Islet precursor cell (in vitro differentiated cells): ENCODE data around the gene CRACR2B.

Experiments
- DNase-seq: peaks from one replicate; pipeline ENCODE4 v3.0.0-alpha.2; 2018

CRACR2B gene

DNA sequence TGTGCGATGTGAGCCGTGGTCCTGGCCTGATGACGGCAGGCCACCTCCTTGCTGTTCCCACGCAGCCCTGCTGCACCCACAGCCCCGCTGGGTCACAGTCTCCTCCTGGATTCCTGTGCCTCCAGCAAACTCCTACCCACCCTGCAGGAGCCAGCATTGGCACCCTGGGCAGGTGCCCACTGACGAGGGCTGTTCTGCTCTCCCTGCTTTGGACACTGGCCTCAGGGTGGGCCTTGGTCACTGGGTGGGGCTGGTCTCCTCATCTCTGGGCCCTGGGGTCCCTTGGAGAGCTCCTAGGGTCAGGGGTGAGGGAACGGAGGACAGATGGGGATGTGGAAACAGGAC lies 27.6 kb downstream of the CRACR2B start:
- no peak for DNase-seq

DNA sequence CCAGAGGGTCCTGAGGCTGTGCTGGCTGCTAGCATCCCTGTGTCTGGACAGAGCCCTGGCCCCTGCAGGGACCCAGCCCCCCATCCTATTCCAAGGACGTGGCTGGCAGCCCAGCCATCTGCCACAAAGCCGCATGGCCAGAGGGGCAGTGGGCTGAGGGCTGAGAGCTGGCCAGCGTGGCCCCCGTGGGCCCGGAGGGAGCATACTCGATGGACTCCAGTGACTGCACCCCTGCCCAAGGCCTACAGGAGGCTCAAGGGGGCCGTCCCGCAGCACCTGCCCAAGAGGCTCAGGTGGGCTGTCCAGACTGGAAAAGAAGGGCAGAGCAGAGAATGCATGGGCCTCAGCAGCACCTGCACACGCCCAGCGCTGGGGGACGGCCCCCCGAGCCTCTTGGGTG lies 28.1 kb downstream of the CRACR2B start:
- no peak for DNase-seq

- no peak for DNase-seq
Observed at GRCh38 chr11:856397-856796, 28.7 kb downstream of the CRACR2B start.

GRCh38 chr11:858053-858761 lies 30.5 kb downstream of the CRACR2B start:
- DNase-seq = no peak

DNA sequence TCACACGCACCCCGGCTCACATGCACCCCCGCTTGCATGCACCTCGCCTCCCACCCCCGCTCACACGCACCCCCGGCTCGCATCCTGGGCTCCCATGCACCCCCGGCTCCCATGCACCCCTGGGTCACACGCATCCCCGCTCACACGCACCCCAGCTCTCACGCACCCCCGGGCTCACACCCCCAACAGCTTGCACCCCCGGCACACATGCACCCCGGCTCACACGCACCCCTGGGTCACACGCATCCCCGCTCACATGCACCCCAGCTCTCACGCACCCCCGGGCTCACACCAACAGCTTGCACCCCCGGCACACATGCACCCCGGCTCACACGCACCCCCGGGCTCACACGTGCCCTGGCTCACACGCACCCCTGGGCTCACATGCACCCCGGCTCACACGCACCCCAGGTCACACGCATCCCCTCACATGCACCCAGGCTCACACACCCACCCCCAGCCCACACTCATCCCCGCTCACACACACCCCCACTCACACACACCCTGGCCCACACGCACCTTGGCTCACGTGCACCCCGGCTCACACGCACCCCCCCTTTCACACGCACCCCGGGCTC lies 31.1 kb downstream of the CRACR2B start:
- no peak for DNase-seq

GRCh38 chr11:859394-860131 lies 31.8 kb downstream of the CRACR2B start:
- DNase-seq = no peak

GRCh38 chr11:860234-861104 lies 32.8 kb downstream of the CRACR2B start:
- no peak for DNase-seq

DNA sequence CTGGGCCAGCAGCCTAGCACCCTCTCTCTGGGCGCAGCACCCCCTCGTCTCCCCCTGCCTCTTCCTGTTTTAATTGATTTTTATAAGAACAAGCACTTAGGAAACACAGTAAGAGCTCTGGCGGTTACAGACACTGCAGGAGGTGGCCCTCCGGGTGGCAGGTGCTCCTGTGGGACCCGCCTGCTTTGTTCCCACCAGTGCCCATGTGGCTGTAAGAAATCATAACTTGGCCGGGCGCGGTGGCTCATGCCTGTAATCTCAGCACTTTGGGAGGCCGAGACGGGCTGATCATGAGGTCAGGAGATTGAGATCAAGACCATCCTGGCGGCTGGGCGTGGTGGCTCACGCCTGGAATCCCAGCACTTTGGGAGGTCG lies 33.4 kb downstream of the CRACR2B start:
- no peak for DNase-seq

DNA sequence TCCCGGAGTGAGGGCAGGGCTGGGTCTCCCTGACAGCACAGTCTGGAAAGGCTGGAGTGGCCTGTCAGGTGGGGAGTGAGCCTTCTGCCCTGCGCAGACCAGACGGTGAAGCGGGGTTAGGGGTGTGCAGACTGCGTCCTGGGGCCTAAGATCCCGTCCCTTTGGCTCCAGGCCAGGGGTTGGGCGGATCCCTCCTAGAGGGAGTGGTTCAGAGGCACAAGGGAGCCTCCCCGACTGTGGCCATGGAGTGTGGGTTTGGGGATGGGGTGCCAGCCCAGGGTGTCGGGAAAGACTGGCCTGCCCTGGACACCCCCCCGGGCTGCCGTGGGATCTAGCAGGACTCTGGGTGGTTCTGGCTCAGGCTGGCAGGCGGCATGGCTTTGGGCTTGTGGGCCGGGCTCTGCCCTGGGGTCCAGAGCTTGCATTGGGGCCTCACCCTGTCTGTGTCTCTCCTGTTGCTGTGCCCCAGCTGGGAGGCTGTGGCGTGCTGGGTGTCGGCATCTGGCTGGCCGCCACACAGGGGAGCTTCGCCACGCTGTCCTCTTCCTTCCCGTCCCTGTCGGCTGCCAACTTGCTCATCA lies 34.5 kb downstream of the CRACR2B start:
- DNase-seq = no peak

GRCh38 chr11:862696-863022 lies 34.9 kb downstream of the CRACR2B start:
- no peak for DNase-seq

- no peak for DNase-seq
Observed at GRCh38 chr11:863023-863909, 35.5 kb downstream of the CRACR2B start.

DNA sequence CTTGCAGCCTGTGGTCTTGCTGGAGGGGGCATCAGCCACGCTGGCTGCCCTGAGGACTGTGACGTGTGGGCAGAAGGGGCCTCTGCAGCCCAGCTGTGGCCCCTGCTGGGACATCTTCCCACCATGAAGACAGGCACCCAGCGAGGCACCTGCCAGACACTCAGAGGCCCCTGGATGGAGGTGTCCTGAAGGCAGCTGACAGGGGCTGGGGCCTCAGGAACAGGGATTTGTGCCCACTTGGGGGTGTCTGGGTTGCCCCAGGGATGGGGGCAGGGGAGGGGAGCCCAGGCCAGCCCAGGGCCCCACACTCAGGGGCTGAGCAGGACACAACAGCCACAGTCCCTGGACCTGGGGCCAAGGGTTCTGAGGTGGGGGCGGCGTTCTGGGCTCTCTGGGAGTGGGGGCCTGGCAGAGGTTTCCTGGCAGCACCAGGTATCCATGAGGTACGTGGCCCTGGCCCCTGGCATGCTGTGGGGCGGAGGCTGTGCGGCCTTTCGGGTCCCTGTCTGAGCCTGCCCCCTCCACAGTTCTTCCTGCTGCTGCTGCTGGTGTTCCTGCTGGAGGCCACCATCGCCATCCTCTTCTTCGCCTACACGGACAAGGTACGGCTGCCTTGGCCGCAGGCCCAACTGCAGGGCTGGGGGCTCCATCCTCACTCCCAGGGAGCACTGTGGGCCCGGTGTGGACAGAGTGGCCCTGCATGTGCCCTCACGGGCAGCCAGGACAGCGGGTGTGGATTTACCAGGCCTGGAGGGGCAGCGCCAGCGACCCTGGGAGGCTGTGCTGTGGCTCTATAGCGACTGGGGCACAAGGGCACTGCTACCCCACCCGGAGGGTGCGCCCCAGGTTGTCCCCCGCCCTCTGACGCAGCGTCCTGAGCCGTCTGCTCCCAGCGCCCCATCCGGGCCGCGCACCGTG lies 36.5 kb downstream of the CRACR2B start:
- no peak for DNase-seq

DNA sequence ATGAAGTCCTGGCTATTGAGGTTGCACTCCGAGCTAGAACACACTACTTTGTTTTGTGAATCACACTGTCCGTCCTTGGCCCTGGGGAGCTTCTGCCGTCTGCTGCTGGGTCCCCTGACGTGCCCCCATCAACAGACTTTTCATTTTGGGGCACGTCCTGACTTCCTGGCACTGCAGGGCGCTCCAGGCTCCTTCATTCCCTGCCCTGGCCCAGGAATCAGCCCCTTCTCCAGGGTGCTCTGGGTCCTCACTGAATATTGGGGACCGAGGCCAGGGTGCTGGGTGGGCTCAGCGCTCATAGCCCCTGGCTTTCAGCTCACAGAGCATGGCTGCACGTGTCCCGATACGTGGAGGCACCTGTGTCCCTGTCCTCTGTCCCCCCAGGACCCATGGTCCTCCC lies 37.2 kb downstream of the CRACR2B start:
- DNase-seq = no peak

GRCh38 chr11:865462-866430 lies 38.0 kb downstream of the CRACR2B start:
- DNase-seq = no peak

DNA sequence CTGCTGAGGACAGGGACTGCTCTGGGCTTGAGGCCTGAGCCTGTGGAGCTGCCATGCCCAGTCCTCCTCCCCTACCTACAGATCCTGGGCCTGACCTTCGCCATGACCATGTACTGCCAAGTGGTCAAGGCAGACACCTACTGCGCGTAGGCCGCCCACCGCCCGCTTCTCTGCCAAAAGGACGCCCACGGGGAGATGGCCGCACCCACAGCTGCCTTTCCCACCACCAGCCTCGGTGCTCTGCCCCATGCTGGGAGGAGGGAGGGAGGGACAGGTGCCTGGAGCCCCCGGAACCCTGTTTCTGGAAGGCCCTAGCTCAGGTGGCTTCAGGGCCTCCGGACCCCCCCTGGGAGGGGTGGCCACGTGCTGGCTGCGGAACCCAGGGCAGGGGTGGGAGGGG lies 38.8 kb downstream of the CRACR2B start:
- no peak for DNase-seq

DNA sequence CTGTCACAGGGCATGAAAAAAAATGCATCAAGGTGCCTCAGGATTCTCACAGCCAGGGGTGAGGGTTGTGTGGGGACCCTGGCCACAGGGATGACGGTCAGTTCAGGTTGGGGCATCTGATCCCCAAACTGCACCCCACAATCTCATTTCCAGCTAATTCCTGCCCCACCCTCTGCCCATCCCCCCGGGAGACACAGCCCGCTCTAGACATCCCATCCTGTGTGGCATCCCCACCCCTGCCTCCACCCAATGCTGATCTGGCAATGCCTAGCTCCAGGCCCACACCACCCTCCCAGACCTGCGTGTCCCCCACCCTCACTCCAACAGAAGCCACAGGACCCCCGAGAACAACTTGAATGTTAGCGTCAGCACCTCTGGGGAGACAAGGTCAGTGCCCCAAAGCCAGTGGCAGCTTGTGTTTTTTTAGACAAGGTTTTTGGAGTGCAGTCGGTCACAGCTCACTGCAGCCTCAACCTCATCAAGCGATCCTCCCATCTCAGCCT lies 40.2 kb downstream of the CRACR2B start:
- DNase-seq = no peak

DNA sequence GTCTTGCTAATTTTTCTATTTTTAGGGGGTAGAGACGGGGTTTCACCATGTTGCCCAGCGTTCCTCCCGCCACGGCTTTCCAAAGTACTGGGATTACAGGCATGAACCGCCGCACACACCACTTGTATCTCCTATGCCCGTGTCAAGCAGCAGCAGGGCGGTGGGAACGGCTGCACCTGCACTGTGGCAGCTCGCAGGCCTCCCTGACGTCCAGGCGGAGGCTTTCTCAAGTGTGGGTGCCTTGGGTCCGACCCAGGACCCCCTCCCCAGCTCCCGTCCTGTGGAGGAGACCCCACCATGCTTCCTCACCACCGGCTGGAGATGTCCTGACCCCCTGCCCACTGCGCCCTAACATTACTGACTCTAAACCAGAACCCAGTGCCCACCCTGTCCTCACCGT lies 40.7 kb downstream of the CRACR2B start:
- DNase-seq = no peak

DNA sequence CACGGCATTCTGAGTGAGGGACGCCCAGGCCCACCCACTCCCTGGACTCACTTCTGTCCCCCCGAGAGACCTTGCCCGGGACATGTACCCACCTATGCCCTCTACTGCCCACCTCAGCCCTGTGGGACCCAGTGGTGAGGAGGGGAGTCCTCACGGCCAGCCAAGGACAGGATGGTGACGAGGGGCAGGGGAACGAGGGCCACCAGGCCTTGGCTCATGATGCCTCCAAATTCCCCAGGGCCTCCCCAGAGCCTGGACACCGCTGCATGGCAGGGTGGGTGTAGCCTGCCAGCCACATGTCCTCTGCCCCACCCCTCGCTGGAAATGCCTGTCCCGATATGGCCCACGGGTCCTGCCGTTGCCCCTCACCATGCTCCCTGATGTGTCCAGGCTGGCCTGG lies 41.1 kb downstream of the CRACR2B start:
- DNase-seq = no peak

- no peak for DNase-seq
Observed at GRCh38 chr11:869399-870126, 41.8 kb downstream of the CRACR2B start.
